Measurements from ENCODE around the gene SCARF2.

SCARF2 gene

GRCh38 chr22:20428496-20429253, 8.9 kb downstream of the SCARF2 start:
- H3K4me3 ChIP-seq (ENCODE audit: low read depth, low read length), result no peak overlapping the region
- TF ChIP-seq, protein P1, sequence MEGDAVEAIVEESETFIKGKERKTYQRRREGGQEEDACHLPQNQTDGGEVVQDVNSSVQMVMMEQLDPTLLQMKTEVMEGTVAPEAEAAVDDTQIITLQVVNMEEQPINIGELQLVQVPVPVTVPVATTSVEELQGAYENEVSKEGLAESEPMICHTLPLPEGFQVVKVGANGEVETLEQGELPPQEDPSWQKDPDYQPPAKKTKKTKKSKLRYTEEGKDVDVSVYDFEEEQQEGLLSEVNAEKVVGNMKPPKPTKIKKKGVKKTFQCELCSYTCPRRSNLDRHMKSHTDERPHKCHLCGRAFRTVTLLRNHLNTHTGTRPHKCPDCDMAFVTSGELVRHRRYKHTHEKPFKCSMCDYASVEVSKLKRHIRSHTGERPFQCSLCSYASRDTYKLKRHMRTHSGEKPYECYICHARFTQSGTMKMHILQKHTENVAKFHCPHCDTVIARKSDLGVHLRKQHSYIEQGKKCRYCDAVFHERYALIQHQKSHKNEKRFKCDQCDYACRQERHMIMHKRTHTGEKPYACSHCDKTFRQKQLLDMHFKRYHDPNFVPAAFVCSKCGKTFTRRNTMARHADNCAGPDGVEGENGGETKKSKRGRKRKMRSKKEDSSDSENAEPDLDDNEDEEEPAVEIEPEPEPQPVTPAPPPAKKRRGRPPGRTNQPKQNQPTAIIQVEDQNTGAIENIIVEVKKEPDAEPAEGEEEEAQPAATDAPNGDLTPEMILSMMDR (conservative IDR thresholded peaks at IDR 0.05; ENCODE audit: low read depth, low read length), result no peak
- no peak for DNase-seq (ENCODE audit: low read depth)

- DNase-seq (ENCODE audit: low read depth), result no peak
- TF ChIP-seq, protein P1 (conservative IDR thresholded peaks at IDR 0.05; ENCODE audit: low read depth, low read length), result no peak
- H3K4me3 ChIP-seq (ENCODE audit: low read depth, low read length), result no peak overlapping the region
These were observed 9.6 kb downstream of the SCARF2 start for GRCh38 chr22:20427945-20428417.

- DNase-seq (ENCODE audit: low read depth), result no peak
- TF ChIP-seq, protein P1 (conservative IDR thresholded peaks at IDR 0.05; ENCODE audit: low read depth, low read length), result no peak
- H3K4me3 ChIP-seq (ENCODE audit: low read depth, low read length), result no peak overlapping the region
These were observed 10.3 kb downstream of the SCARF2 start for GRCh38 chr22:20427104-20427944.

DNA sequence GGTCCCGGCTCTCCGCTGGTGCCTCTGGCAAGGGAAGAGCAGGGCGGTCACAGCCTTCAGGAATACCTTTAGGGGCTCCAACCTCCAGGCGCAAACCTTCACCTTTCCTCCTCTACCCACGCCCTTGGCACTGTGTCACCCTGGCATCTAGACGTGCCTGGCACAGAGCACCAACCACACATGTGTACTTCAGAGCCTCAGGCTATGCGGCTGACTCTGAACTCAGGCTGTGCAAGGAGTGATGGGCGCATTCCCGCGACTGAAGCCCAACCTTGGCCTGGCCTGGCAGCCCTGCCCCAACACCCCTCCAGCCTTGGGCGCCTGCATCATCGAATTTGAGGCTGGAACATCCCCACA, 11.4 kb downstream of the SCARF2 start:
- no peak overlapping the region for H3K4me3 ChIP-seq (ENCODE audit: low read depth, low read length)
- DNase-seq (ENCODE audit: low read depth), result no peak

DNA sequence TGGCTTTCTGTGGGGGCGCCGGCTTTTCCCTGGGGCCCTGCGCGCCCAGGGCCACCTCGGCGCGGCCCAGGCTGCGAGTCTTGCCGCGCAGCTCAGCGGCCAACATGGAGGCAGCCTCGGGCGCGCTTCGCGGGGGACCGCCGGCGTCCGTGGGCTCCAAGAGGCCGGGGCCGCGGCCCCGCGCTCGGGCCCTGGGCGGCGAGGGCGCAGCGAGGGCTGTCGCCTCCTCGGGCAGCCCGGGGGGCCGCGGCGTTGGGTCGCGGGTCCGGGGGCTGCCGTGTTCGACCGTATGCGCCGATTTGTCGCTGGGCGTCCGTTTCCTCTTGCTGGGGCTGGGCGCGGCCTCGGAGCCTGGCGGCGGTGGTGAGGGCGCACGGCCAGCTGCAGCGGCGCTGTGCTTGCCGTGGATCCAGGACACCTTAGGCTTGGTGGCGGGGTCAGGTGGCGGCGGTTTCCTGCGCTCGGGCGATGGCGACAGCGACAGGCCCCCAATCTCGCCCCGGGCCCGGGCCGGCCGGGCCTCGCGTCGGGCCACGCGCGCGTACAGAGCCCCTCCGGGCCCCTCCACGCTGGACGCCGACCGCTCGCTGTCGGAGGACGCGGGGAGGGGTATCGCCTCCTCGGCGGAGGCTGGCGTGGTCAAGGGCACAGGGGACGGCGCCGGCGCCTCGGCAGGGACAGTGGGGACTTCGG, 11.9 kb downstream of the SCARF2 start:
- DNase-seq (ENCODE audit: low read depth), result no peak
- TF ChIP-seq, protein P1 (conservative IDR thresholded peaks at IDR 0.05; ENCODE audit: low read depth, low read length), result no peak
- no peak overlapping the region for H3K4me3 ChIP-seq (ENCODE audit: low read depth, low read length)

More for the DNA sequence above, 11.4 kb downstream of the SCARF2 start:
- TF ChIP-seq, protein P1 (conservative IDR thresholded peaks at IDR 0.05; ENCODE audit: low read depth, low read length), result no peak

DNA sequence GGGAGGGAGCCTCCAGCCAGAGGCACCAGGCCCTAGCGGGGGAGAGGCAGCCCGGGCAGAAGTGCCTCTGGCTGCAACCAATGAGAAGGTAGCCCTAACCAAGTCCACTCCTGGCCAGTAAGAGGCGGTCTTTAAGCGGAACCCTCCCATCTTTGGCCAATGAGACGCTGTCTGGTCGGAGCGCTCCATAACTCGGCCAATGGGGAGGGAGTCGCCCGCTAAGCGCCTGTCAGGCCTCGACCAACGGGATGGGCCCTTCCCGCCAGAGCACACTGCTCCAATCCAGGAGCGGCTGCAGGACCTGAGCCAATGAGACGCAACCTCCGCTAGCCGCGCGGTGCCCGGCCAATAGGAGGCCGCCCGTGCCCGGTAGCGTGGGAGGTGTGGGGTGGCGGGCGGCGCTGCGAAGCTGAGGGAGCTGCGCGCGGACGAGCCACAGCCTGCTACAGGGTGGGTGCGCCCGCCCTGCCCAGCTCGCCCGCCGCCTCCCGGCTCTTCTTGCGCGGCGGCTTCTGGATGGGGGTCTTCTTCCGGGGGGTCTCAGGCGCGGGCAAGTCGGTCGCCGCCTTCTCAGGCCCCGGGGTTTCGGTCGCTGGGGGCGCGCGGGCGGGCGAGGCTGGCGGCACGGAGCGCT, 12.6 kb downstream of the SCARF2 start:
- TF ChIP-seq, protein P1 (conservative IDR thresholded peaks at IDR 0.05; ENCODE audit: low read depth, low read length), result no peak
- no peak for DNase-seq (ENCODE audit: low read depth)
- H3K4me3 ChIP-seq (ENCODE audit: low read depth, low read length), result no peak overlapping the region
